ENCODE measurements around the gene SMCO3.
"Not testable (repeated sequence)": the region's sequence is repeated elsewhere in the genome, so short reads cannot be mapped to it uniquely, and the experiment has no call there.

SMCO3 gene

DNA sequence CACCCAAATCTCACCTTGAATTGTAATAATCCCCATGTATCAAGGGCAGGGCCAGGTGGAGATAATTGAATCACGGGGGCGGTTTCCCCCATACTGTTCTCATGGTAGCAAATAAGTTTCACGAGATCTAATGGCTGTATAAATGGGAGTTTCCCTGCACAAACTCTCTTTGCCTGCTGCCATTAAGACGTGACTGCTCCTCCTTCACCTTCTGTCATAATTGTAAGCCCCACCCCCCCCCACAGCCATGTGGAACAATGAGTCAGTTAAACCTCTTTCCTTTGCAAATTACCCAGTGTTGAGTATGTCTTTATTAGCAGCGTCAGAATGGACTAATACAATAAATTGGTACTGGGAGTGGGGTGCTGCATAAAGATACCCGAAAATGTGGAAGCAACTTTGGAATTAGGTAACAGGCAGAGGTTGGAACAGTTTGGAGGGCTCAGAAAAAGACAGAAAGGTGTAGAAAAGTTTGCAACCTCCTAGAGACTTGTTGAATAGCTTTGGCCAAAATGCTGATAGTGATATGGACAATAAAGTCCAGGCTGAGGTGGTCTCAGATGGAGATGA lies 54.2 kb downstream of the SMCO3 start:
- H3K4me3 ChIP-seq (ENCODE audit: low read length); DNase-seq (ENCODE audit: low read depth, low spot score): not testable (repeated sequence)

DNA sequence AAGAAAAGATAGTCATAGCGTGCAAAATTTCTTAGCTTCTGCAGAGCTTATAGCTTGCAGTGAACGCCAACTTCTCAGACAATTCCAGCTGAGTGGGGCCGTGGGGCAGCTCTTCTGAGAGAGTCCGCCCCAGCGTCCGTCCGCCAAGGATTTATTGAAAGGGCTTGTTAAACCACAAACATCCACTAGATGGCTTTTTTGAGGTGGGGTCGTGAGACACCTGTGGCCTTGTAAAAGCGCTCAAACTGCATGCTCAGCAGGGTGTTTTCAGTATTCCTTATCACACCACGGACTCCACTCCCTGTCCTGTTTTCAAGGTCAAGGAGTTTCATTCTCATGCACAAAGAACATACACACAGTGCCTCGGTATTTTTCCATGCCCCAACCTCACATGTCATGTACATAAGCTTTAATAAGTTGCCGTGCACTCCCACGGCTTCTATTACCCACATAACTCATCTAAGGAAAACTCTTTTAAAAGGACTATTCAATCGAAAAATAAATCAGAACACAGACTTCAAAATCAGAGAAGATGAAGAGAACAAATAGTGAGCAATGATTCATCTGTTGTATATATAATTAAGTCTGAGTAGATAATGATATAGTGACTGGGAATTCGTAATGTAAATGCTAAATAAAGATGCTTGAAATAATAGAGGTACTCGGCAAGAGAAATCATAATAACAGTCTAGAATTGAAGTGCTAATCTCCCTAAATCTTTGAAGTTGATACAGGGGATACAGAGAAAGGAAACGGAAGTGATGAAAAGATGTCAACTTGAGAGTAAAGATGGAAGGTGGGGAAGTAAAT lies 57.4 kb downstream of the SMCO3 start:
- no peak for DNase-seq (ENCODE audit: low read depth, low spot score)
- H3K4me3 ChIP-seq (ENCODE audit: low read length): no peak overlapping the region
